ENCODE results near the gene SBSN.

Gene SBSN

DNA sequence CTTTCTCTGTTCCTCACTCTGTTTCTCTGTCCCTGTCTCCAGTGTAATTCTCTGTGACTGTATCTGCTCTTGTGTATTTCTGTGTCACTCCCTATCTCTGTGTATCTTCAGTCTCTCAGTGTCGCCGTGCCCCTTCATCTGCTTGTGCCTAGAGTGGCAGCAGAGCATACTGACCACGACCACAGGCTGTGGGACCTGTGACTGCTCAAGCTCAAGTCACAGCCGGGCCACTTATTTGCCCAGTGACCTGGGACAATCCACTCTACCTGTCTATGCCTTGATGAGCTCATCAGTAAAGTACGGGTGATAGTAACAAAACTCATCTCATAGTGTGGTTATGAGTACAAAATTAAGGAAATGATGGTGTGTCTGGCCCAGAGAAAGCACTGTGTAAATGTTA lies 26.0 kb upstream of the SBSN start:
- DNase-seq, result no peak

DNA sequence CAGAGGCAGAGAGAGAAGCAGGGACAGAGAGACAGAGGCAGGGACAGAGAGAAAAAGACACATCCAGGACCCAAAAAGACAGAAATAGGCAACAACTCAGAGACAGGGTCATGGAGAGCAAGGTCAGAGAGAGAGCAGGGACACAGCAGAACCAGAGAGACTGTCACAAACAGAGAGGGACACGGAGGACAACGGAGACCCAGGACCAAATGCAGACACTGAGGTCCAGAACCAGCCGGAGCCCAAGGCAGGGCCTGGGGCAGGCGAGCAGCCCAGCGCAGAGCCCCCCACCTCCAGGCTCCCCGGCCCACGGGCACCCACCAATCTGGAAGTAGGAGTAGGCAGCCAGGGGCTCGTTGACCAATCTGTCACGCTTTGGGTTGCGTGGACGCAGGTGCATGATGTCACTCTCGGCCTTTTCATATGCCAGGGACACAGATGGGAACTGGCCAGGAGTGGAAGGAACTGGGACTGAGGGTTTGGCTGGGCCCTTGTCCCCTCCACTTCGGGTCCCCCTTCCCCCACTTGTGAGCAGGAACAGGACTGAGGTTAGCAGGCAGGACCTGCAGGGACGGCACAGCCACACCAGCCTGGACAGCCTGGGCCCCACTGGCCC lies 25.4 kb upstream of the SBSN start:
- DNase-seq, result no peak

DNA sequence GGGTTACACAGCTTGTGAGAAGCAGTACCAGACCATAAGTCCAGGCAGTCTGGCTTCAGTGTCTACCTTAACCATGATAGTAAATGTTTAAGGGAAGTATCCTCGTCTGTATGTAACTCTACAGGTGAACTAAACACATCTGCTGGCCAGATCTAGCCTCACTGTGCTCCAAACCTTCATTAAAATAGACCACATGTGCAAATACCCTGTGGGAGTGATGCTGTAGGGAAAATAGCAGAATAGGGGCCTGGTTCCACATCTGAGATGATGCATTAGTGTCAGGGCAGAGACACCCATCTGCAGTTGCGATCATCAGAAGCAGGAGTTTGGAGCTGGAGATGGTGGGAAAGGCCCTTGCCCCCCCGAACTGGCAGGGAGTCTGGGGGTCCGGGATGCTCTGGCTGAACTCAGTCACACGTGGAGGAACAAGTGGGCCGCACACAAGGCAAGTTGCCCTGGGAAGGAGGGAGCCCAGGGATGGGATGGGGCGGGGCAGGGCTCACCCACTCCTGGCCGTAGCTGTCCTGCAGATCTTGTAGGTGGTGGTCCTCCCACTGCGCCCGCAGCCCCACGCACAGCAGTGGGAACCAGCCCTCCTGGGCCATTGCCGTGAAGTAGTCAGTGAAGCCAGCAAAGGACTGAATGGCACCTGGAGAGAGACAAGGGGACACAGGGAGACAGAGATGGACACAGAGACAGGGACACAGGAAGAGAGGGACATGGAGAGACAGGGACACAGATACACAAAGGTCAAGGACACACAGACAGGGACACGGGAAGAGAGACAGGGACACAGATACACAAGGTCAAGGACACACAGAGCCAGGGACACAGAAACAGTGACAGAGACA lies 24.6 kb upstream of the SBSN start:
- DNase-seq, result no peak

DNA sequence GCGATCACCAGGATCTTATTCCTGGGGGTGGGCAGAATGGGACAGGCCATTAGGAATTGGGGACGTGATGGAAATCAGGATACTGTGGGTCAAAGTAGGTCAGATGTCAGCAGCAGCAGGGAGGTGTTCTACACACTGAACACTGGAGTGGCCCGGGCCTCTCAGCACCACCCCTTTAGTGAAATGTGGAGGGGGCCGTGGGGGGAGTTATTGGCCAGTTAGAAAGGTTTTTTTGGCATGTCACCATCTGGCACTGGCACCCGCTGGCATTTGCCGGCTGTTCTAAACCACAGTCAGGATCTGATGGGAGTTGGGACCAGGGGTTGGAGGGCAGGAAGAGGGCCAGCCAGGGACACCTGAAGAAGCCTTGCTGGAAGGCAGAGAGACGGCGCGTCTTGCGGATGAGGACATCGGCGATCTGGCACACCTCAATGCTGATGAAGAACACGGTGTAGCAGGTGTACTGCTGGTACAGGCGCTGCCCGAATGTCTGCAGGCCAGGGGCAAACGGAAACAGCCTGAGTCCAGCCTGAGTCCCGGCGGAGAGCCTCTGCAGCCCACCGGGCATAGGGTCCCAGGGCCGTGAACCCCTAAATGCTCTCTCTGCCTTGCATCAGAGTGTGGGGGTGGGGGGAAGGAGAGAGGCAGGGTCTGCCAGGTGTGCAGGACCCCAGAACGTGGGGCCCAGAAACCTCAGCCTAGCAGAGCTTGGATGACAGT lies 23.1 kb upstream of the SBSN start:
- DNase-seq, result no peak

DNA sequence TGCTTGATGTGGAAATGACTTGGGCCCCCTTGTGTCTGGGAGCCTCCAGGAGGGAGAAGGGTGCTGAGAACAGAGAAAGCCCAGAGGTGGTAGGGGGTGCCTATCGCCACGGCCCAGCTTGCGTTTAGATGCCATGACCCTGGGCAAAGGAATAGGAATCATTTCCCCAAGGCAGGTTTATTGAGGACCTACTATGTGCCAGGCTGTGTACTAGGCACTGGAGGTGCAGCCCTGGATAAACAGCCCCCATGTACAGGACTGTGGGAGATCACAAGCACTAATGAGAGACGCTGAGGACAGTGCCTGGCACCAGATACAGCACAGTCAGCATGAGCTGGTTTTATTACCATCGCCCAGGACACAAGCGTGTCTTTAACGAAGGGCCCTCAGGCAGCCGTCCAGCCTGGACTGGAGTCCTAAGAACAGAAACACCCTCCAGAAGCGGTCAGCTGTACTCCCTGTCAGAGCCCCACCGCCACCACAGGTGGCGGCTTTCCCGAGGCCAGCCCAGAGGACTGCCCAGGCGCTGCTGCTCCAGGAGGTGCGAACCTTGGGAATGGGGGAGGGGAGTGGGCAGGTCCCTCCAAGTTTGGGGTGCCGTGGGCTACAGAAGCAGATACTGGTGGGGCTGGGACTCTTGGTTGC lies 21.9 kb upstream of the SBSN start:
- no peak for DNase-seq

DNA sequence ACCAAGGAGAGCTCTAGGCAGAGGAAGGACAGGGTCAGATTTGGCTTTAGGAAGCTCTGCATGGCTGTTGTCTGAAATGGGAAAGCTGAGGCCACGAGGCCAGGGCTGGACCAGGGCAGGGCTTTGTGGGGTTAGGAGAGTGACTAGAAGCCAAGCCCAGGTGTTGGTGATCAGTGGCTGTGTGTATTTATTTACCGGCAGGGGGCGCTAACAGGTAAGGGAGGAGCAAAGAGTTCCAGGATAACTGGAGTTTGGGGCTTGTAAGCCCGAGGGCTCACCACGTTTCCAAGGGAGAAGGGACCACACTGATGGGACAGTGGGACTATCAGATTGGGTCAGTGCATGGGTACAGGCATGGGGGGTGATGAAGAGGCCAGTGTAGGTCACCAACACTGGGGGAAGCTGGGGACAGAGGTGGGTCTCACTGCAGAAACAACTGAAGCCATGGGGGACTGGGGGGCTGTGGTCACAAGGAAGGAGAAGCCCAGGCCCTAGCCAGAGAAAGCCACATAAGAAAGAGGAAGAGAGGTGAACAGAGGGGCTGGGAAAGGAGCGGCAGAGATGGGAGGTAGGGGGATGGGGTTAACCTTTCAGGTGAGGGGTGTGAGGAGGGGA lies 21.2 kb upstream of the SBSN start:
- peak in 1 of 2 experiments; percentile 77 for DNase-seq

DNA sequence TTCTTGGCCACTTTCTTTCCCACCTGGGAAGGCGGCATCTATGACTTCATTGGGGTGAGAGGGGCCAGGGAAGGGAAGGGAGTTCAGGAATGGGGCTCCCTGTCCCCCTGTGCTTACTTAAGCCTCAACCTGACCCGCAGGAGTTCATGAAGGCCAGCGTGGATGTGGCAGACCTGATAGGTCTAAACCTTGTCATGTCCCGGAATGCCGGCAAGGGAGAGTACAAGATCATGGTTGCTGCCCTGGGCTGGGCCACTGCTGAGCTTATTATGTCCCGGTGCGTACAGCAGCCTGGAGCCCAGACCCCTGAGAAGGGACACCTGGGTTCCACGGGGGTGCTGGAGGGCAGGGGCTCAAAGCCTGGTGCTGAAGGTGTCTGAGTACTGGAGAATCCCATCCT lies 18.4 kb upstream of the SBSN start:
- DNase-seq, result no peak

DNA sequence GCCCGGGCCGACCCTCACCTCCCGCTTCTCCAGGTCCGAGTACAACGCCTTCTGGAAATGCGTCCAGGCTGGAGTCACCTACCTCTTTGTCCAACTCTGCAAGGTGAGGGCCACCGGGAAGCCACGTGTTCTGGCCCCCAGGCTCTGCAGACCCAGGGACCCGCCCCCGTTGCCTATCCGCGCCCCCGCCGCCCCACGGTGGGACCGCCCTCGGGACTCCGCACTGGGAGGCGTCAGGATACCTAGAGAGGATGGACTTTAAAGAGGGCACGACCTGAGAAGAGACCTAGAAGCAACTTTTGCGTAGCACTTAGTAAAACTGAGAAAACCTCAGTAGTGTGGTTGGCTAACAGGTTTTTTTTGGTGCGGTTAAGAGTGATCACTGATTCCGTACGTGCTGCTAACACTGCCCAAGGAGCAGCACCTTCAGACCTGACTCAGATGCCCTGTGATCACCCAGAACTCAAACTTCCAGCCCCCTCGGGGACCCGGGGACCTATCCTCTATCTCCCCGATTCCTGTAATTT lies 17.8 kb upstream of the SBSN start:
- no peak for DNase-seq

DNA sequence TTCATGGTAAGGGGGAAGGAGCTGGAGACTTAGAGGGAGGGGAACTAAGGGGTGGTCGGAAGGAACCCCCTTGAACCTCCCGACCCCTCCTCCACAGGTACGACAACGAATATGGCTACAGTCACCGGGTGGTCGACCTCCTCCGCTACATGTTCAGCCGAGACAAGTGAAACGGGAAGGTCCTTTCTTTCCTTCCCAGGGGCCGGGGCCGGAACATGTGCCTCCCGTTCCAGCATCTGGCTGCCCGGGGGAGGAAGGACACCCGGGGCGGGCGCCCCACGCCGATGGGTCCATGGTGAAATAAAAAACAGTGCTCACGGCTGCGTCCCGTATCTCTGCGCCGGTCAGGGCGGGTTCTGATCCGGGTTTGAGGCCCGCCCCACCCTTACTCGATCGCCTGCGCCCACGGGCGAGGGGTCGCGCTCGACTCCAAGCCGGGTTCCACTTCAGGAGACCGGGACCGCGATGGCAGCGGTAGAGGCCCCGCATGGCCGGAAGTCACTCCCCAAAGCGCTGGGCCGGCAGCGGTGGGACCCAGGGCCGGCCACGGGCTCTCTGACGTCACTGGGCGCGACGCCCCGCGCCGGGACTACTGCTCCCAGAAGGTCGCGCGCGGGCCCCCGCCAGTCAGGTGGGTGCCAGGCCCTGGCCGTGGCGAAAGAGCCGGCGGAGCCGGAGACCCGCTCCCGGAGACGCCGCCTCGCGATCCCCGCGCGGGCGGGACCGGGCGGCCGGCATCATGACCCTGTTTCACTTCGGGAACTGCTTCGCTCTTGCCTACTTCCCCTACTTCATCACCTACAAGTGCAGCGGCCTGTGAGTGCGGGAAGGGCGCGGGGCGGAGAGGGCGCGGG lies 17.1 kb upstream of the SBSN start, which contains the start of gene TMEM147:
TMEM147 (plus strand) TSS at position 626 of the 854 bp plus-strand sequence; CDS start at position 740, 114 bp downstream.
- peak; percentile 67 to 76 for DNase-seq

DNA sequence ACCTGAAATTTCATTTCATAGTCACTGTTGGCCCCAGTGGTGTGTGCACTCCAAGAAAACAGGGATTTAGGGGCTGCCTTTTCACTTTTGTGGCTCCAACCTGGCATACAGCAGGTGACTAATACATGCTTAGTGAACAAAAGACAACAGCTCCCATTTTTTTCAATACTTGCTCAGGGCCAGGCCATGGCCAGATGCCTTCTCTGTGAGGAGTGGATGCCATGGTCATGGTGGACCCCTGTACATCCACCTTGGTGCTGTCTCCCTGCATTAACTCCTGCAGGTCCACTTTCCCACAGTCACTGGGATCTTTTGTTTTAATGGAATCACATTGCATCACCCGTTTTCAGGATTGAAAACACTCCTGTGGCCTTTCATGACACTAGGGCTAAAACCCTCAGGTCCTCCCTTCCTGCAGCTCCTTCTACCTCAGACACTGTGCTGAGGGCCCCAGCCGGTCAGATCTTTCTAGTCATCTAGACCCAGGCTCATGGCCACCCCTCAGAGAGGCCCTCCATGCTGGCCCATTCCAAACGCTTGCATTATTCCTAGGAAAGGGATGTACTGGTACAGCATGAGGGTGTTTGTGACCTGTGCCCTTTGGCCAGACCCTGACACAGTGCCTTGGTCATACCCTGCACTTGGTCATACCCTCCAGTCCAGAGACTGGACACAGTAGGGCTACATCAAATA lies 16.1 kb upstream of the SBSN start:
- no peak for DNase-seq

DNA sequence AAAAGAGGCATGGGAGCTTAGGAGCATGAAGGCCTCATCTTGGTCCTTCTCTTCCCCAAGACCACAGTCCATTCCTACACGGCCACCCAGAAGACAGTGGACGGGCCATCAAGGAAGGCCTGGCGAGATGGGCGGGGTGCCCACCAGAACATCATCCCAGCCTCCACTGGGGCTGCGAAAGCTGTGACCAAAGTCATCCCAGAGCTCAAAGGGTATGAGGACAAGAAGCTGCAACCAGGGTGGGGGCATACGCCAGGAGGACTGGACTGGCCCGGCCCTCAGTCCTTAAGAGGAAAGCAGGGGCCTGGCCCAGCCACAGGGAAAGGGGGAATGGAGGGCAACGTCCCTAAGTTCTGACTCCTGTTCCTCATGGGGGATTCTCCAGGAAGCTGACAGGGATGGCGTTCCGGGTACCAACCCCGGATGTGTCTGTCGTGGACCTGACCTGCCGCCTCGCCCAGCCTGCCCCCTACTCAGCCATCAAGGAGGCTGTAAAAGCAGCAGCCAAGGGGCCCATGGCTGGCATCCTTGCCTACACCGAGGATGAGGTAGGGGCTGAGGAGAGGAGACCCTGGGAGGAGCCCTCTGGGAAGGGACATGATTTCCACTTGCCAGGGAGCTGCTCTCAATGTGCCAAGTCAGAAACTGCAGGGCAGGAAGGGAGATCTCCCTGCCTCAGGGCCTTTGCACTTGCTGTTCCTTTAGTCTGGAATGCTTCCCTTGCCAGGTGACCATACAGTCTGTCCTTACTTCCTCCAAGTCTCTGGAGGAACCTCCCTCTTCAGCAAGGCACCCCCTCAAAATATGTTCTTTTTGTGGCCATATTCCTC lies 15.4 kb upstream of the SBSN start:
- no peak for DNase-seq

DNA sequence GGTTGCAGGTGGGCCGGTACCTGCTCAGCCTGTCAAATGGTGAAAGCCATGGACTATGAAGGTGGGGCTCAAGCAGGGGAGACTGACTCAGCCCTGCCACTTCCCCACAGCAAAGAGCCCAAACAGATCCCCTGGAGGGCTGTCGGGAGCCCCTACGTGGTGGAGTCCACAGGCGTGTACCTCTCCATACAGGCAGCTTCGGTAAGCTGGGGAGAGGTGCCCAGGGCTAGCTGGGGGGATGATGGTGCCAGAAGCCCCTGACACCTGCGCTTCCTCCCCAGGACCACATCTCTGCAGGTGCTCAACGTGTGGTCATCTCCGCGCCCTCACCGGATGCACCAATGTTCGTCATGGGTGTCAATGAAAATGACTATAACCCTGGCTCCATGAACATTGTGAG lies 14.1 kb upstream of the SBSN start:
- no peak for DNase-seq

DNA sequence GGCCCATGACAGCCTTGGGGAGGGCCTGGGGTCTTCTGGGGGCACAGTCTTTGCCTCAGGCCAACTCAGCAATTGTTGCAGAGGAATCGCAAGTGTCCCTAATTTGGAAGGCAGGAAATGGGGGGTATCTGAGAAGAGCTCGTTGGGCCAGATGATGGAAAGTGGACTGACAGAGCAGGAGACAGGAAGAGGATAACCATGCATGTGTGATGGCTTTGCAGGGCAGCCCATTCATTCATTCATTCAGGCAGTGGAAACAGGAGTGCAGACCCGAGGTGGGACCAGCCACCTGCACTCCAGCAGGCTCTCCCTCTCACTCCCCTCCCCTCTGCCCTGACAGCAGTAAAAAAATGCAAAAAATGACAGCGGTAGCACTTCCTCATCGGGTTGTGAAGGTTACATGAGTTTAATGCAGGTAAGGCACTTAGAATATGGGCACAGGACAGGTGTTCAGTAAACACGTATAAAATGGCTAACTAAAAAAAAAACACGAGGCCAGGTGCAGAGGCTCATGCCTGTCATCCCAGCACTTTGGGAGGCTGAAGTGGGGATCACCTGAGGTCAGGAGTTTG lies 12.3 kb upstream of the SBSN start:
- DNase-seq, result no peak

DNA sequence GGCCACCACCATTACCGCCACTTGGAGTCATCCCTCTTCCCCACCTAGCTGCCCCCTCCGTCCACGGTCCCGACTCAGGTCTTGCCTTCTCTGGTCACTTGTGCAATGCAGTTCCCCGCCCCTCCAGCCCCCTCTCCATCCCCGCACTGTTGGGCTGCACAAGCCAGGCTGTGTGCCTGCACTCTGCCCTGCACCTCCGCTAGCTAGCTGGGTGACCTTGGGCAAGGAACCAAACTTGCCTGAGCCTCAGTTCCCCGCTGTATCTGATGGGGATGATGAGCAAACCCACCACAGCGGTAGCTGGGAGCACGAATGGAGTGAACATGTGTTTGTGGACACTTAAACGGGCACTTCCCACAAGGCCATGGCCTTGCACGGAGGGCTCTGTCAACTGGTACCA lies 11.7 kb upstream of the SBSN start:
- no peak for DNase-seq

DNA sequence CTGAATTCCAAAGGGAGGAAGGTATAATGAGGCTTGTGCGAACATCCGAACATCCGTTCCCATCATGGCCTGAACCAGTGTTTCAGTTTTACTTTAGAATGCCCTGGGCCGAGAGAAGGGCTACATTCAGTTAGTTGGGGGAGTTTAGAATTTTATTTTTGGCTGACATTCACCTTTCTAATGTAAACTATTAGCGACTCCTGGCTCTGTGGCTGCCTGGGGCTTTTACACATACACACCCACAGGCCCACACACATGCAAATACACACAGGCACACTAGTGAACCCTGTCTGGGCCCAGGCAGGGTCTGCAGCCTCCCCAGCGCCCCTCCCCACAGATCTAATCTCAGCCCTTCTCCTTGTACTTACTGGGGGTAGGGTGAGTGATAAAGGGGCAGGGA lies 11.2 kb upstream of the SBSN start:
- no peak for DNase-seq

DNA sequence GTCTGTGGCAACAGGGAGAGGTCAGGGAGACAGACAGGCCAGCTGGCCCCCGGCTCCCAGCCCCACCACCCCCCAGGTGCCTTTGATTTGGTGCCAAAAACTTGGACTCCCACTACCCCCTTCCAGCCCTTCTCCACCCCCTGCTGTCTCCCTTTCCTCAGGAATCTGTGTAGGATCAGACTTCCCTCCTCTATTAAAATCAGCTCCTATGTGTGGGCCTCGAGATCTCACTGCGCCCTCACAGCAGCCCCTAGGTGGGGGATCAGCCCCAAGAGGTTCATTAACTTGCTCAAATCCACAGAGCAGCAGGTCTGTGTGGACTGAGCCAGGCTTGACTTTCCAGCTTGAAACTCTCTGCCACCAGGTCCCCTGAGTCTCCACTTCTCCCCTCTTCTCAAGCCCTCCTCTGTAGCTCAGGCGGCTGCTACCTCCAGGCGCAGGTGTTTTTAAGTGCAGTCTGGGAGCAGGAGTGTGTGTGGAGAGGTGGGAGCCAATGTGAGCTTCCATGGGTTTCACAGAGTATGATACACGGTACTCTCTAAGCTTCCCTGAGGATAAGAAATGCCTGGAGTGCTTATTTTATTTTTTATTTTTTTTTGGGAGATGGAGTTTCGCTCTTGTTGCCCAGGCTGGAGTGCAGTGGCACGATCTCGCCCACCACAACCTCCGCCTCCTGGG lies 6.8 kb upstream of the SBSN start:
- DNase-seq, result no peak

DNA sequence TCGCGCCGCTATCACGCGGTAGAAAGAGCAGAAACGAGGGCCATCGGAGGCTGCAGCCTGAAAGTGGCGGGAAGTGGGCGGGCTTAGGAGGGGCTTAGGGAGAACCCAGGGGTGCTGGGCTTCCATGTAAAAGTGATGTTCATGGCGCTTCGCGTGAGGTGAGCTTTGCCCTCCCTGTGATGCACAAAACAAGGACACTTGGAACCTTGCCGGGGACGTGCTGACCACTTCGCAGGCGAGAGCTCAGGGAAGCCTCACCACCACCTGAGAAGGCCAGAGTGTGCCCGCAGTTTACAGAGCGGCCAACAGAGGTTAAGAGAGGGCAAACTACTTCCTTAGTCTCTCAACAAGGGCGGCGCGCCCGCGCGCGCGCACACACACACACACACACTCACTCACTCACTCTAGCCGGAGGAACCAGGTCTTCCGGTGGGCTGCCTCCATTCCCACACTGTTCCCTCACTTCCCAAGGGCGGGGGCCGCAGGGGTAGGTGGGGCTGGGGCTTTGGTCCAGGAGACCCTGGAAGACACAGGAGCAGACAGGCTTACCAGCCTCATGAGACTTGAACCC lies 5.8 kb upstream of the SBSN start:
- DNase-seq, result no peak

DNA sequence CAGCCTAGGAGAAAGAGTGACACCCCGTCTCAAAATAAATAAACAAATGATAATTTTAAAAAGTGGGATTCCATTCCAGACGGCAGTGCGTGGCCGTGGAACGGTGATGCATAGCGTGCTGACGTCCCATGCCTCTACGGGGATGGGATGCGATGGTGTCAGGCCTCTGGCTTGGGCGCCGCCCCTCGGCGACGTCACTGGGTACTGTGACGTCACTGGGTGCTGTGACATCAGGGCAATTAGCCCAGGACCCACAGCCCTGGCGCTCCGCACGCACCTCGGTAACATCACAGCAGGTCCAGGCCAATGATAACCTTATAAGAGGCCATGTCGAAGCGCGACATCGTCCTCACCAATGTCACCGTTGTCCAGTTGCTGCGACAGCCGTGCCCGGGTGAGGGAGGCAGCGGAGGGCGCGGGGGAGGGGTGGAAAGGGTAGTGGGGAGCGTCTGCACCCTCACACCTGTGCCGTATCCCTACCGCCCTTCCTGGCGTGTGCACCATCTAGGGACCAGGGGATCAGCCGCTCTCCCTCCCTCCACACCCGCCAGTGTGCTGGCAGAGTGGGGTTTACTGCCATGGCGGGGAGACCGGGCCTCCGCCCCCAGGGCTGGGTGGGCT lies 5.2 kb upstream of the SBSN start, which contains the start of gene GAPDHS:
GAPDHS (plus strand) TSS at position 256 of the 621 bp plus-strand sequence; CDS start at position 328, 72 bp downstream.
- no peak for DNase-seq
